ENCODE measurements around the gene CYP4X1.
A peak's percentile ranks its signal among the peaks of the same experiment; 100 is the strongest.
"Not testable (repeated sequence)": the region's sequence is repeated elsewhere in the genome, so short reads cannot be mapped to it uniquely, and the experiment has no call there.

CYP4X1 gene, protein sequence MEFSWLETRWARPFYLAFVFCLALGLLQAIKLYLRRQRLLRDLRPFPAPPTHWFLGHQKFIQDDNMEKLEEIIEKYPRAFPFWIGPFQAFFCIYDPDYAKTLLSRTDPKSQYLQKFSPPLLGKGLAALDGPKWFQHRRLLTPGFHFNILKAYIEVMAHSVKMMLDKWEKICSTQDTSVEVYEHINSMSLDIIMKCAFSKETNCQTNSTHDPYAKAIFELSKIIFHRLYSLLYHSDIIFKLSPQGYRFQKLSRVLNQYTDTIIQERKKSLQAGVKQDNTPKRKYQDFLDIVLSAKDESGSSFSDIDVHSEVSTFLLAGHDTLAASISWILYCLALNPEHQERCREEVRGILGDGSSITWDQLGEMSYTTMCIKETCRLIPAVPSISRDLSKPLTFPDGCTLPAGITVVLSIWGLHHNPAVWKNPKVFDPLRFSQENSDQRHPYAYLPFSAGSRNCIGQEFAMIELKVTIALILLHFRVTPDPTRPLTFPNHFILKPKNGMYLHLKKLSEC

DNA sequence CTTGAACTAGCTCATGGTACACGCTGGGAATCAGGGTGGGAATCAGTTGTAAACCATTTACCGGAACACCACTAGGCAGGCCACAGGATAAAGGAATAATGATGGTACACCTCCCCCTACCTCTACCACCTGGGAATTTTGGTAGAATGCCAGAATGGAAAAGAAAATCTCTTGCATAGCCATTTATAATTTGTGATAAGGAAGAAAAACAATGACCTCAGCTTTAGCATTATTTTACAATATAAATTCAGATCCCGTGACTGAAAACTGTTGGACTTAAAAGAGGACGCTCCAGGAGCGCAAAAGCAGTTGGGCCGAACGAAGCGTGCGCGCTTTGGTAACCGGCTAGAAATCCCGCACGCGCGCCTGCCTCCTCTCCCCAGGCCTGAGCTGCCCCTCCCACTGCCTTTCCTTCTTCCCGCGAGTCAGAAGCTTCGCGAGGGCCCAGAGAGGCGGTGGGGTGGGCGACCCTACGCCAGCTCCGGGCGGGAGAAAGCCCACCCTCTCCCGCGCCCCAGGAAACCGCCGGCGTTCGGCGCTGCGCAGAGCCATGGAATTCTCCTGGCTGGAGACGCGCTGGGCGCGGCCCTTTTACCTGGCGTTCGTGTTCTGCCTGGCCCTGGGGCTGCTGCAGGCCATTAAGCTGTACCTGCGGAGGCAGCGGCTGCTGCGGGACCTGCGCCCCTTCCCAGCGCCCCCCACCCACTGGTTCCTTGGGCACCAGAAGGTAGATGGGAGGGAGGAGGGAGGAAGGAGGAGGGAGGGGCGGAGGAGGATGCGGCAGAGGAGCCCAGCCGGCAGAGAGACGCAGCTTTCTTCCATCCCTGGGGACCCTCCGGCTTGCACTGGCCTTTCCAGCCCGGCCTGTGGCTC lies at the start of gene CYP4X1:
TSS of gene CYP4X1 (plus strand) at position 402 of the 873 bp plus-strand sequence. CDS start at position 551, 149 bp downstream.
- DNase-seq, result peak; percentile 69

DNA sequence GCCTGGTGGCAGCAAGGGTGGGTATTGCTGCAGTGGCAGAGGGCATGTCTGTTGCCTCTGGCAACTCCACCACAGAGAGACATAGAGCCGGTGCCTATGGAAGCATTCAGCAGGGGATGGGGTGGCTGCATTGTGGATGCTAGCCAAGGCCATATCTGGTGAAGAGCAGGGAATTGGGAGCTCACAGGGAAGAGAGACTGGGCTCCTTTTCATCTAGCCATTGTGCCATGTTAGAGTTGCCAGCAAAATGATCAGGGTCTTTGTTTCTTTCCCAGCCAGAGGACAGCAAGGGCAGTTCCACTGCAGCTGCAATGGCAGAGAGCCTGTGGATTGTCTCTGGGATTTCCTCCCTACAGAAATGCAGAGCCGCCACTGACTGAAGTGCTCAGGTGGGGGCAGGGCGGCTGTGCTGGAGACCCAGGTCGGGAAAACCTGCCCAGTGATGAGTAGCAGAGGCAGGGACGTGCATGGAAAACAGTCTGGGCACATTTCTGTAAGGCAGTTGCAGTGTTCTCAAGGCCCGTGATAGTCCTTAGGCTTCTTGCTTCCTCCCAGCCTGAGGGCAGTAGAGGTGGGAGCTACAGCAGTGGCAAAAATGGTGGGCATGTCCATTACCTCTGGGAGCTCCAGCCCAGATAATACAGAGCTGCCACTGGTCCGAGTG lies 40.2 kb upstream of the CYP4X1 start:
- DNase-seq, result no peak

DNA sequence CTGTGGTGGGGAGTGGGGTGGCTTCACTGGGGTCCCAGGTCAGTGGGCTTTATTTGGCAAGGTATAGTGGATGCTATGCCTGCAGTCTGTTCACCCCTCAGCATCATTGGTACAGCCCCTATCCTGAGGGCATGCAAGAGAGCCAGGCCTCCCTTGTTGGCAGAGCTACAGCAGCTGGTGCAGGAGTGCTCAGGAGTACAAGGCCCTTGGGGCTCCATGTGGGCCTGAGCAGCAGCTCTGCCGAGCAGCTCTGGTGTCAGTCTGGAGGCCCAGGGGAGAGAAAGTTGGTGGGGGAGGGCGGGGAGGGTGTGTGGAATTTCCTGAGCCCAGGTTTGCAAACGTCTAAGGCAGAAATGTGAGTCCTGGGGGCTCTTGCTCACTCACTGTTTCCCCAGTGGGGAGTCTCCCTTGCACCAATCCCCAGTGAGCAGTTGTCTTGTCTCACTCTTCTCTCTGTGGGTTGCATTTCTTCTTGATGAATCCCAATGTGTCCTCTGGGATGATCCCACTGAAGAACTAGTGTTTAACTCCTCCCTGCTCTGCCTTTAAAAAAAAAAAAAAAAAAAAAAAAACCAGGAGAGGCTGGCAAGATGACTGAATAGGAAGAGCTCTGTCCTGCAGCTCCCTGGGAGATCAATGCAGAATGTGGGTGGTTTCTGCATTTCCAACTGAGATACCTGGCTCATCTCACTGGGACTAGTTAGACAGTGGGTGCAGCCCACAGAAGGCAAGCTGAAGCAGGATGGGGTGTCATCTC lies 39.5 kb upstream of the CYP4X1 start:
- no peak for DNase-seq

DNA sequence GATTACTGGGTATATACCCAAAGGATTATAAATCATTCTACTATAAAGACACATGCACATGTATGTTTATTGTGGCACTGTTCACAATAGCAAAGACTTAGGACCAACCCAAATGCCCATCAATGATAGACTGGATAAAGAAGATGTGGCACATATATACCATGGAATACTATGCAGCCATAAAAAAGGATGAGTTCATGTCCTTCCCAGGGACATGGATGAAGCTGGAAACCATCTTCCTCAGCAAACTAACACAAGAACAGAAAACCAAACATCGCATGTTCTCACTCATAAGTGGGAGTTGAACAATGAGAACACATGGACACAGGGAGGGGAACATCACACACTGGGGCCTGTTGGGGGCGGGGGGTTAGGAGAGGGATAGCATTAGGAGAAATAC lies 32.9 kb upstream of the CYP4X1 start:
- DNase-seq, result not testable (repeated sequence)

DNA sequence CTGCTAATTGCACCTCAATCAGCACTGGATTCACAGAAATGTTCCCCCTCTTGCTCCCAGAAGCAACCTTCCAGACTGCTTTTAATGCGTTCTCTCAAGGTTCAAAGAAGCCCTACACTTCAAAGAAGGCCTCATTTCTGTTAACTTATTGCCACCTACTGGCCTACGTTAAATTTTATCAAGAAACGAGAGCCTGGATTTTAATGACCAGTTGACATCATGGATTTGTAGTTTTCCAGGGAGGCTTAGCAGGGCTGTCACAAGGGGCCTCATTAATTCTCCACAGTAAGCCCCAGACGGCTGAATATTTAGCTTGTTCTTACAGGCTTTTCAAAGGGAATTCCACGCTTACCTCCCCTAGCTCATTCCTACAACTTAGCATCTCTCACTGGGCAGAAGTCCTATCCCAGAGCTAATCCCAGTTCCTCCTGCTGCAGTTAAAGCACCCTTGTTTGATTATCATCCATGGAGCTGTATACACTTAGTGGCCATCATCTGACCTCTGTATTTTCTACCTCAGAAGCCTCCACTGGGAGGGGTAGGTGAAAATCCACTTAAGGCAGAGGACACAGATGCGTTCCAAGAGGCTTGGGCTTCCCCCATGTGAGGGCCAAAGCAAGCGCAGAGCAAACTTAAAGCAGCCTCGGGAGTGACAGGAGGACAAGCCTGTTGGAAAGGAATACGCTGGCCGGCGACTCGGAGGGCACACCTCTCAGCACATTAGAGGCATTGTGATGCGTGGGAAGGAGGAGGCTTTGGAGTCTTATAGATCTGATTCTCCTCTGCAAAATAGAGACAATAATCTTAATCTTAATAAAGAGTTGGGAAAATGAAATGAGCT lies 32.2 kb upstream of the CYP4X1 start:
- peak; percentile 14 for DNase-seq

DNA sequence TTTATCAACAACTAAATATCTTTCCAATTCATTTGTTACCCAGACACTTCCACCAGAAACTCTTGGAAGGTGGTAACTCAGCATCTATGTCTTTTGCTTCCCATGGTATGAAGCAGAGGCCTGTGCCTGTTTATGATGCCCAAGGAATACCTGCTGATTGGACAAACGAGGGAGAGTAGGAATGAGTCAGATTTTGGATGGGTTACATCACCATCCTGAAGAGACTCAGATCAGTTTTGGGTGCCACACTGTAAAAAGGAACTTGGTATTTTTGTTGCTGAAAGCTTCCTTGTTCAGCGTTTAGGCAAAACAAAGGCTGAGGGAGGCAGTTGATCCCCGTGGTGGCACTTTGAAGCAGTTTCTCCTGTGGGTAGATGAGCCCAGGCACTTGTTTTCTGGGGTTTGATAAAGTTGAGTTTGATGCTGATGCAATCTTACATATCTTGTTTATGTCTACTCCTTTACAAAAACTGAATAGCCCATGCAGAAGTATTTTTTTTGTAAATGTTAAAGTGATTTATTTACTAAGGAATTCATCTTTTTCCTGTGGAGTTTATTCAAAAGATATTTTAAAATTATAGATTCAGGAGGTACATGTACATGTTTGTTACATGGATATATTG lies 26.7 kb upstream of the CYP4X1 start:
- no peak for DNase-seq

DNA sequence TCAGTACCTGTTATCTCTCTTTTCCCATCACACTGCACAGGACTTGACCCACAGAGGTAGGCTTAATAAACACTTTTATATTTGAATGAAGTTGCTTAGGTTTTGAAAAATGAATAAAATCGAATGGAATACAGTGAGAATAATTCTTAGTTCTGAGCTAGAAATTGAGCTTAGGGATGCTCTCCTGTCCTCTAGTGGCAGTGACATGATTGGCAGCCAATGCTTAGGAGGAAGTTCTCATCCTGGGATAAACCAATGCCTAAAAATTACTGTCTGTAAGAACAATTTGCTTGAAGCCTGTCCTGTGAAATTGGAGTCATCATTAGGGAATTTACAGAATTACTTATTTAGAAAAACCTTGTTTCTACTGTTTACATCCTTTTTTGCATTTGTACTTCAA lies 21.3 kb upstream of the CYP4X1 start:
- DNase-seq, result no peak

DNA sequence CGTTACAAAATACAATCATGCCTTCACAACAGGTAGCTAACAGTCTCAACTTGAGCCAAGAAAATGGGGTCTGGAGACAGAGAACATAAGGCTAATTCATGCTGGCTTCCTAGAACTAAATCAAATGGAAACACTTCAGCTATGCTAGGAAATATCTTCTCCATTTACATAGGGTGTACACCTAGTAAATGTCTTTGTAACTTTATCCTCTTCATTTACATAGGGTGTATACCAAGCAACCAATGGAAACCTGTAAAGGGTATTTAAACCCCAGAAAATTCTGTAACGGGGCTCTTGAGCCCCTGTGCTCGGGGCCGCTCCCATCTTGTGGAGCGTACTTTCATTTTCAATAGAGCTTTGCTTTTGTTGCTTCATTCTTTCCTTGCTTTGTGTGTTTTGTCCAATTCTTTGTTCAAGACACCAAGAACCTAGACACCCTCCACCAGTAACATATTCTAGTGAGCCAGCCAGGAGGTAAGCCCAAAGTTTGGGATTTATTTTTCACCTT lies 19.5 kb upstream of the CYP4X1 start:
- DNase-seq, result no peak

DNA sequence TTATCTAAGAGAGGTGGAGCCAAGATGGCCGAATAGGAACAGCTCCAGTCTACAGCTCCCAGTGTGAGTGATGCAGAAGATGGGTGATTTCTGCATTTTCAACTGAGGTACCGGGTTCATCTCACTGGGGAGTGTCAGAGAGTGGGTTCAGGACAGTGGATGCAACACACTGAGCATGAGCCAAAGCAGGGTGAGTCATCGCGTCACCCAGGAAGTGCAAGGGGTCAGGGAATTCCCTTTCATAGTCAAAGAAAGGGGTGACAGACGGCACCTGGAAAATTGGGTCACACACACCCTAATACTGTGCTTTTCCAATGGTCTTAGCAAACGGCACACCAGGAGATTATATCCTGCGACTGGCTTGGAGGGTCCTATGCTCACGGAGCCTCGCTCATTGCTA lies 17.0 kb upstream of the CYP4X1 start:
- not testable (repeated sequence) for DNase-seq

DNA sequence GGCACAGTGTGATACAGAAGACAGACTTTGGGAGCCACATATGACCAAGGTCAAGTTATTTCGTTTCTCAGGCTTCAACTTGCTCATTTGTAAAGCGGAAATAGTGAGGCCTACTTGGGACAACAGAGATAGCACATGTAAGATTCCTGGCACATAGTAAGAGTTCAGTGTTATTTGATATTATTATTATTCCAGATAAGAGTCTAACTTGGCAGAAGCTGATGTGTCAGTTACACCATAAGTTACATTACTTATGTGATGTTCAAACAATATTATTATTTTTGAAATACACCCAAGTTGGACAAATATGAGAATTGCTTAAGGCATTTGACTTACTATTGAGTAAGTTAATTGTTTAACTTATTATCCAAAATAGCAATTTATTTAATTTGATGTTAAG lies 10.2 kb upstream of the CYP4X1 start:
- DNase-seq, result no peak

DNA sequence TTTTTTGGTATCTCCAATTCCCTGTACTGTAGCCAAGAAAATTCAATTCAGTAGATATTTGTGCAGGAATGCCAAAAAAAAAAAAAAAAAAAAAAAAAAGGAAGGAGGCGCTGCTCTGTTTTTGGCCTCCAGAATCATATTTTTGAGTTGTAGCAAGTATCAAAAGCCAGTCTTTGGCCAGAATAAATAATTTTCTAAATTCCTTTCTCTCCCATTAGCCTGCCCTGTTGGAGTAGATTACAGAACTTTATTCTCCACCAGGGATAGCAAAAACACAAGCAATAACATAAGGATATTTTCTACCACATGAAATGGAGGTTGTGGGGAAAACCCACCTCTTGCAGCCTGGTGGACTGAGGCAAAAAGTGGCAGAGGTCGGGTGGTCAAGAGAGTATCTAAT lies 2.4 kb upstream of the CYP4X1 start:
- no peak for DNase-seq

DNA sequence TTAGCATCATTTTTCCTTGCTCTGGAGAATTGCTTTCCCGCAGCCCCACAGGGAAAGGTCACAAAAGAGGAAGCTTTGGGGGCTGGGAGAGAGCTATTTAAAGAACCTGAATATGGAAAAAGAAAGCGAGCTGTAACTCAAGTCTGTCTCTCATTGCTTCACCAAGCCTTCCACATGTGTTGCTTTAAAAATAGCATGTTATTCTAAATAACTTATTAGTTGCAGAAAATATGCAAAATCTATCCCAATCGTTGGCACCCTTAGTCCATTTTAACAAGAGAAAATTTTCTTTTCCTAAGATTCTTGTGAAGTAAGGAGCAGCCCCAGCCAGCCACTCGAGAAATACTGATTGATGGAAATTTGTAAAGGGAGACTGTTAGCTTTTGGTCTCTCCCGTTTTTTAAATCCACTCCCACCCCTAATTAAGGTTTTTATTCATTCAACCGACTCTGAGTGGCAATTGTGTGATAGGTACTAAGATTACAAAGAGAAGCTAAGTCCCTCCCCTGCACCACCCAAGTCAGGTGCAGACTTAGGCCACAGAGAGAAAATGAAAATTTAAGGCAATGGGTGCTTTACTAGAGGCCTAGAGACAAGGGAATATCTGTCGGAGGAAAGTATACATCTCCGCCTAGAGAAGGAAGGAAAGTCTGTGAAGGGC lies 802 bp downstream of the CYP4X1 start:
- no peak for DNase-seq

DNA sequence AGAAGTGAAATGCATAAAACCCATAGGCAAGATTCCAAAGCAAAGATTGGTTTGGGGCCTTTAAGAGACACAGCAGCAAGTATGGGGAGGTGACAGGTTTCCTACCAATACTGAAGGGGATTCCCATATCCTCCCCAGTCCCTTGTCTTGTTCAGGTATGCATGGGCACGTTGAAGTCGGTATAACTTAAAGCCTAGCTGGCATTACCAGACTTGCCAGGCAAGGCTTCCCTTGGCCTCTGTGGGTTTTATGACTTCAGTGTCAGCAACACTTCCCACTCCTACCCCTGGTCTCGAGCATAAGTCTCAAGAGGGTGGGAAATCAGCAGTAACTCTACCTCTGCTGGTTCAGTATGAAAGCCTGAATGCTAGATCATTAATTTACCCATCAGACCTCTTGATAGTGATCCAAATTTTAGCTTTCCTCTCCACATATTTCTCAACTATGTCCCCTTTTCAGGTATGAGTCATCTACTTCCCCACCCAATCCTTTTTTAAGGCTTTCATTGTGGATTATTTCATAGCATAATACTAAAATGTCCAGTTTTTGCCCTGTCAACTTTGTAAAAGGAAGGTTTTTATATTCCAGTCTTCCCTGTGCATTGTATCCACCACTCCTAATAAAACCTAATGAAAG lies 6.8 kb downstream of the CYP4X1 start:
- no peak for DNase-seq

DNA sequence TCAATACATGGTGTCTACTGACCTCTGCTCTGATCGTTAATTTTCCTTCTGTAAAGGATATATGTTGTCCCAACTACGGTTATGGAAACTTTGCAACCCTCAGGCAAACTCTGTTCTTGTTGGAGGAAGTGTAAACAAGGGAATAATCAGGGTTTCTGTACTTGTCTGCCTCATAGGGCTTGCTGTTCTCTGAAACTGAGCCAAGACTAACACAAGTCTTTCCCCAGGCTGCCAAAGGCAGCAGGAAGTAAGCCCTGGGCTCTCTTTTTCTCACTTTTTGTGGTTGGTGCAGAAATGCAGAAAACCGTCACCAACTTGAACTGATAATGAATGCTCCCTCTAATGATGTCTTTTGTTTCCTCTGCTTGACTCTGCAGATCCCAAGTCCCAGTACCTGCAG lies 7.6 kb downstream of the CYP4X1 start:
- no peak for DNase-seq

DNA sequence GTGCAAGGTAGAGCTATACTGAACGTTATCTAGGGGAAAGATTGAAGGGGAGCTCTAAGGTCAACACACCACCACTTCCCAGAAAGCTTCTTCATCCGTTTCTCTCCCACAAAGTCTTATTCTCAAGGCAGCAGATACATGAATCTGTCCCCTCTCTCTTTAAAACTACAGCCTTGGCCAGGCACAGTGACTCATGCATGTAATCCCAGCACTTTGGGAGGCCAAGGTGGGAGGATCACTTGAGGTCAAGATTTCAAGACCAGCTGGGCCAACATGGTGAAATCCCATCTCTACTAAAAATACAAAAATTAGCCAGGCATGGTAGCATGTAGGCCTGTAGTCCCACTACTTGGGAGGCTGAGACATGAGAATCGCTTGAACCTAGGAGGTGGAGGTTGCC lies 8.1 kb downstream of the CYP4X1 start:
- DNase-seq, result no peak

DNA sequence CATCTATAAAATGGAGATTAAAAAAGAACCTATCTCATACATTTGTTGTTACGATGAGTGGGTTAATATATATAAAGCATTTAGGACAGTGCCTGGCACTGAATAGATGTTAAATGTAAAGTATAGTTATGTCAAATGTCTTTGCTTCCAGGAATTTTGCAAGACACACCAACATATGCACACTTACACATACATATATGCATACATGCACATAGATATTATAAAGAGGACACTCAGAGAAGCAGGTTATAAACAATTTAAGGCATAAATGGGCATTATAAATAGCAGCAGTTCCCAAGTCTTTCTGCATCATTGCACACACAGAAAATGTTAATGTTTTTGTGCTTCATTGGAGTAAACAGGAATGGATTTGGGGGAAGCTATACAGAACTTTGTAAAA lies 13.3 kb downstream of the CYP4X1 start:
- DNase-seq, result no peak

DNA sequence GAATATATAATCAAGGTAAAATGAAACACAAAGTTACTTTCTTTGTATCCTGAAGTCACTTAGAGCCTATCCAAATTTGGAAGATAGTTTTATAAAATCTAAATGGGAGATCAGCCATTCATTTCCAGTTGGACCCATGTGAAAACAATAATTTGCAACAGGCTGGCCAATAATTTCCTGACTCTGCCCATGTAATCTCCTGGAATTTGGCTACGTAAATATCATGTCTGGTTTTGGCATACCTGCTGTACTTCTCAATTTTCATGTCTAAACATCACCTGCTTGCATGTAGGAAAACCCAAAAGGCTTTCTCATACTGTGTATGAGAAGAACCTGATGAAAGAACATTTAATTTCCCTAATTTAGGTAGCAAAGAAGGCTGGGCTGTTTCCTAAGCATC lies 35.9 kb downstream of the CYP4X1 start:
- DNase-seq, result no peak

DNA sequence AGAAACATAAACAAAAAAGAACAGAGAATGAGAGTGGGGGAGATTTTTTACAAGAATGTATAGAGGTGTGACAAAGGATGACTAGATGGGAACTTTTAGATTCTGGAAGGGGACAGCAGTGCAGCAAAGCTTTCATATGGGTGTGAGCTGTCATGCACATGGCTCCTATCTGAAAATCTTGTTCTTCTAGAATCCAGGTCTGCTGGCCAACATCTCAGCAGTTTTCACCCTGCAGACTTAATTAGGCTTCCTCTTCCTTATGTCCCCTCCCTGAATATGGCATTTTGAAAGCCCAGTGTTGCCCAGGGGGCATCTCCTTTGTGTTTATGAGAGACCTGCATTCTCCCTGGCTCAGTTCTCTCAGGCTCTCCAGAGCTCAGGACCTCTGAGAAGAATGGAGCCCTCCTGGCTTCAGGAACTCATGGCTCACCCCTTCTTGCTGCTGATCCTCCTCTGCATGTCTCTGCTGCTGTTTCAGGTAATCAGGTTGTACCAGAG lies 43.7 kb downstream of the CYP4X1 start, which contains the start of gene CYP4Z1:
TSS of gene CYP4Z1 (plus strand) at position 135 of the 498 bp plus-strand sequence. CDS start at position 395, 260 bp downstream.
- DNase-seq, result no peak

DNA sequence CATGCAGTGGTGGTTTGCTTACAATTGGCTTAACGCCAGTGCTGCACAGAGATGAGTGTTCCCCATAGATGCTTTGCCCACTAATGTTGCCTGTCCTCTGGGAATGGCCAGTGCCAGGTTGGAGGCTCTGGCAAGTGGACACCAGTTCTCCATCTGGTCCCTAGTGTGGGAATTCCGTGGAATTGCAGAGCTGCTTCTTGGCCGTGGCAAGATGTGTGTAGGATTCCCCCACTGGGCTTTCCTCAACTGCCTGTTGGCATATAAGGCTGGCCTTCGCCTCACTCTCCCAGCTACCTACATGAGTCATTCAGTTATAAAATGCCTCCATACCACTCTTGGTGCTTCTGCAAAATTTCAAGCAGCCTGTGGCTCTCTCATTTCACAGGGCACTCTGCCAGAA lies 45.6 kb downstream of the CYP4X1 start:
- not testable (repeated sequence) for DNase-seq

Data from NCI-H2227 treated with DMSO at 0.1 percent for 48 hours (cell line).